Stimulated activated naive CD4-positive, alpha-beta T cell (primary cell): ENCODE measurements around the gene ZNF385C.
"Not testable (repeated sequence)": the region's sequence is repeated elsewhere in the genome, so short reads cannot be mapped to it uniquely, and the experiment has no call there.

Source experiments
- DNase-seq, 6 experiments: peaks; one replicate each; lab custom pipeline; 2025; lab: John Stamatoyannopoulos, UW

Gene ZNF385C

DNA sequence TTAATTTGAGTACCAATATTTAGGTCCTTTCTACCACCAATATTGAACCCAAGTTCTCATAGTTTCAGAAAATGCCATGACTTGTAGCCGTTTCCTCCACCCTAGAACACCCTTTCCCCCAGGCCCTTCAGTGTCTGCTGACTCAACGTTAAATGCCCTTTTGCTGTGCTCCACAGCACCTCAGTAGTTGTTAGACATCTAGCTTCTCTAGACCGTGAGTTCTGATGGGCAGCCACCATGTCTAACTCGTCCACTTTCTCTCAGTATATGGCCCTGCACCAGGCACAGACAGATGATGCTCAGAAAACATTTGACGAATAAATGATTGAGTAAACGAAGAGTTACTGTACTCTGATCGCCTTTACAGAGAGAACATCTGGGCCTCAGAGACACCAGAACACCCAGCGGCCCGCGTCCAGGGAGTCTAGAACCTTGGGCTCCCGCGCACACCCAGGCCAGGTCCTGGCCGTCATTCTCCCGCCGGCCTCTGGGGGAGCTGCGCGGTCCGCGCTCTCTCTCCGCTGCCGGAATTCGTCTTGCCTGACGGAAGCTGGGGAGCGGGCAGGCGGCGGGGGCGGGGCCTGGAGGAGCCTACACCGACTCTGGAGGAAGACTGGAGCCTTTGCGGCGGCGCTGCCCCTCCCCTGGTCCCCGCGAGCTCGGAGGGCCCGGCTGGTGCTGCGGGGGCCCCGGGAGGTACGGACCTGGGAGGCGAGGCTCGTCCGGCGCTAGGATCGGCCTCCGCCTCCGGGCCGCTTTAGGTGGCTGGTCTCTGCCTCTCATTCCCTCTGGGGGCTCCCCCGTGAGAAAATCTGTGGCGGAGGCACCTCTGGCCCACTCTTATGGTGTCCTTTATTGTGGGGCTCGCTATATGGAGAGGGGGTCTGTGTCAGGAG lies 78.5 kb downstream of the ZNF385C start, which contains the start of gene NKIRAS2:
Gene NKIRAS2, plus strand, starts transcription at position 582 of the 896 bp plus-strand sequence. CDS start 1,488 bp downstream, outside the sequence.
- peak; percentile 83 to 93 (median 86) for DNase-seq

DNA sequence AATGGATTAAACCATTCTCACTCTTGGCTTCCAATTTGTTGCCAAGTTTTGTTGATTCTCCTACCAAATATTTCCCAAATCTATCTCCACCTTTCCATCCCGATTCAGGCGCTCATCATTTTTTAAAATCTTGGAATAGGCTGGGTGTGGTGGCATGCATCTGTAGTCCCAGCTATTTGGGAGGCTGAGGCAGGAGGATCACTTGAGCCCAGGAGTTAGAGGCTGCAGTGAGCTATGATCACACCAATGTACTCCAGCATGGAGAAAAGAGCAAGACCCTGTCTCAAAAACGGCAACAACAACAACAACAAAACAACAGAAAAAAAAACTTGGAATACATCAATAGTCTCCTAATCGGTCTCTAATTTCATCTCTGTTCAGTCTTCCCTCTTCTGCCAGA lies 79.3 kb downstream of the ZNF385C start:
- no peak for DNase-seq

- DNase-seq, result no peak
Measured at GRCh38 chr17:42018339-42018738, 79.9 kb downstream of the ZNF385C start.

GRCh38 chr17:42017866-42018200 lies 80.4 kb downstream of the ZNF385C start:
- DNase-seq, result peak in 1 of 6 experiments; percentile 23

GRCh38 chr17:42016941-42017865 lies 81.1 kb downstream of the ZNF385C start, which contains the start of gene DNAJC7:
DNAJC7 (minus strand) TSS chr17:42017439; CDS start chr17:42017416, 23 bp downstream.
- peak; percentile 77 to 86 (median 80) for DNase-seq

DNA sequence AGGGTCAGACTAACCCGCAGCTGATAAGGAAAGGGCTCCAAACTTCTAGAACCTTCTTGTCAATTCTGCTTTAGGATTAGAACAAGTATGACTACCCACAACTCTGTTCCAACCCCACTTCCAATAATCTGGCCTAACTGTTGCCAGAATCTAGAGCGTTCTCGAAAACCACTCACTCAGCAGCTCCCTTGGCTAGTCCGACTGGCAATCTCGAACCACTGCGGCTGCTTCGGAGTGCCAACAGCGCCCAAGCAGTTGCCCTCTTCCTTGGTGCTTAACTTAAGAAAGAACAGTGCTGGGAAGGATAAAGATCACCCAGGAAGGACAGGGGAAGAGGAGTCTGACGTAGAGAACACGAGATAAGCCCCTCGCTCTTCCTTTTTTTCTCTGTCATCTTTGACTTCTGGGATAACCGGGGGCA lies 81.9 kb downstream of the ZNF385C start:
- DNase-seq, result peak in 1 of 6 experiments; percentile 46

DNA sequence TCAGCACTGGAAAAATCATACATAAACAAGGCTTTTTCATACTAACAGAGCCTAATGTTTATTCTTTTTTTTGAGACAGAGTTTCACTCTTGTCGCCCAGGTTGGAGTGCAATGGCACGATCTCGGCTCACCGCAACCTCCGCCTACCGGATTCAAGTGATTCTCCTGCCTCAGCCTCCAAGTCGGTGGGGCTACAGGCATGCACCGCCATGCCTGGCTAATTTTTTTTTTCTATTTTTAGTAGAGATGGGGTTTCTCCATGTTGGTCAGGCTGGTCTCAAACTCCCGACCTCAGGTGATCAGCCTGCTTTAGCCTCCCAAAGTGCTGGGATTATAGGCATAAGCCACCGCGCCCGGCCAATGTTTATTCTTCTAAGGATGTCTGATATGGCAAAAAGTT lies 84.5 kb downstream of the ZNF385C start:
- not testable (repeated sequence) for DNase-seq

- DNase-seq, result not testable (repeated sequence)
Measured at GRCh38 chr17:42012363-42012762, 85.9 kb downstream of the ZNF385C start.

GRCh38 chr17:42010898-42011516 lies 87.3 kb downstream of the ZNF385C start:
- DNase-seq, result no peak

DNA sequence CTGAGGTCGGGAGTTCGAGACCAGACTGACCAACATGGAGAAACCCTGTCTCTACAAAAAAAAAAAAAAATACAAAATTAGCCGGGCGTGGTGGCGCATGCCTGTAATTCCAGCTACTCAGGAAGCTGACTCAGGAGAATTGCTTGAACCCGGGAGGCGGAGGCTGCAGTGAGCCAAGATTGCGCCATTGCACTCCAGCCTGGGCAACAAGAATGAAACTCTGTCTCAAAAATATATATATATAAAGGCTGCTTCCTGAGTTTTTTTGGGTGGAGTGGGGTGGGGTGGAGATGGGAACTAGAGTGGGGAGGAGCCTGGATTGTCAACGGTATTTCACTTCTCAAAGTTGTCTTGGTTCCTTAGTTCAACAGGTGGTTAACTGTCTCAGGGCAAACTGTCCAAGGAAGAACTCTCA lies 88.0 kb downstream of the ZNF385C start:
- not testable (repeated sequence) for DNase-seq

GRCh38 chr17:42009170-42009569 lies 89.1 kb downstream of the ZNF385C start:
- no peak for DNase-seq

DNA sequence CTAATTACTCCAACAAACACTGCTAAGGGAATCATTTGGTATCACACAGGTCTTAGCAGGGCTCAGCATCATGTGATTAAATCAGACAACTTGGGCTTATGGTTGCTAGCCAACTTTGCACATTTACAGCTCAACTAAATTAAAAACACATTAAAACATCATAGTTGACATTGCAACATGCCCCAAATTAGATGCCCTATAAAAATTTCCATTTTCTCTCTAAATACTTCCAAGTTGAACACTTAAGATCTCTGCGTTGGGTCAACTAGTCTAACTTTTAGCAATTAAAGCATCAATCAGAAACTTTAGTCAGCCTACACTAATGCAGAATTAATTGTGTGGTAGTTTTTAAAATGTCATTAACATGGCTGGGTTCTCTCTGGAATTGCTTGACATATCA lies 93.1 kb downstream of the ZNF385C start:
- no peak for DNase-seq

- no peak for DNase-seq
Measured at GRCh38 chr17:42002792-42003301, 95.4 kb downstream of the ZNF385C start.

- no peak for DNase-seq
Measured at GRCh38 chr17:42002175-42002791, 96.0 kb downstream of the ZNF385C start.

- DNase-seq, result no peak
Measured at GRCh38 chr17:42001729-42002128, 96.5 kb downstream of the ZNF385C start.

- DNase-seq, result no peak
Measured at GRCh38 chr17:42000413-42001133, 97.7 kb downstream of the ZNF385C start.

DNA sequence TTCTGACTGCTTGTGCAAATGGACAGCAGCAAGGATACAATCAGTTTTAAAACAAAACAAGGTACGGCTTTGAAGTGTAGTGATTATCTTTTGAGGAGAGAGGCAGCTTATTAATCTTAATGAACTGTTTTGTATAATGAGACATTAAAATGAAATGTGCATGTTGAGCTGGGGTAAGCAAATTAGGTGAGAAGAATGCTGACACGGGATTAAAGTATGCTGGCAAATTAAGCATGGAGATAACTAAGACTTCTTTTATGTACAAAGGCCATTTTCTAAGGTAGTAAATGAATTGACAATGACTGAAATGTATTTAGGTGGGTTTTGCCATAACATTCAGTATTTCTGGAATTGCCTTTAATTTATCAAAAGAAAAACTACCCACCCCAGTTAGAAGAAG lies 99.8 kb downstream of the ZNF385C start:
- no peak for DNase-seq

GRCh38 chr17:41996855-41997164 lies 101.5 kb downstream of the ZNF385C start:
- DNase-seq, result no peak

- no peak for DNase-seq
Measured at GRCh38 chr17:41992576-41992975, 105.7 kb downstream of the ZNF385C start.

GRCh38 chr17:41989702-41990419 lies 108.4 kb downstream of the ZNF385C start:
- no peak for DNase-seq
